ENCODE measurements around the gene PHKA1.
"Not testable (repeated sequence)": the region's sequence is repeated elsewhere in the genome, so short reads cannot be mapped to it uniquely, and the experiment has no call there.

PHKA1 gene

GRCh38 chrX:72713599-72714477, at the start of gene PHKA1:
TSS of gene PHKA1 (minus strand) at chrX:72714306. CDS start at chrX:72713880, 426 bp downstream.
- not testable (repeated sequence) for DNase-seq (ENCODE audit: low spot score)

GRCh38 chrX:72760454-72760853, 46.3 kb upstream of the PHKA1 start:
- not testable (repeated sequence) for DNase-seq (ENCODE audit: low spot score)

DNA sequence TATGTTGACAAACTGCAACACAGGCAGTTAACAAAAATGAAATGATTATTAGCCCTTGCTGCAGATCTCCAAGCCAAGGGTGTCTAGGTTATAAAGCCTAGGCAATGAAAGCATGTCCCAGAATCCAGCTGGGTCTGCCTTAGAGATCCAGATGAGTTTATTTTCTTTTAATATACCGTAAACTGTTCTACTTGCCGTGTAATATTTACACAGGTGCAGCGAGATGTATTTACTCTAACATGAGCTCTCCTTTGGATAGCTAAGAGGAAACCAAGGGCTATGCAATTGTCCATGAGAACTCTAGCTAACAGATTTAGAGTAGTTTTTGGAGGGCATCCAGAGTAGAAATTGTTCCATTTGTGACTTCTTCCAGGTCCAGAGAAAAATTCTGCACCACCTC, 34.4 kb upstream of the PHKA1 start:
- DNase-seq (ENCODE audit: low spot score): not testable (repeated sequence)

GRCh38 chrX:72745546-72745945, 31.4 kb upstream of the PHKA1 start:
- DNase-seq (ENCODE audit: low spot score): not testable (repeated sequence)

DNA sequence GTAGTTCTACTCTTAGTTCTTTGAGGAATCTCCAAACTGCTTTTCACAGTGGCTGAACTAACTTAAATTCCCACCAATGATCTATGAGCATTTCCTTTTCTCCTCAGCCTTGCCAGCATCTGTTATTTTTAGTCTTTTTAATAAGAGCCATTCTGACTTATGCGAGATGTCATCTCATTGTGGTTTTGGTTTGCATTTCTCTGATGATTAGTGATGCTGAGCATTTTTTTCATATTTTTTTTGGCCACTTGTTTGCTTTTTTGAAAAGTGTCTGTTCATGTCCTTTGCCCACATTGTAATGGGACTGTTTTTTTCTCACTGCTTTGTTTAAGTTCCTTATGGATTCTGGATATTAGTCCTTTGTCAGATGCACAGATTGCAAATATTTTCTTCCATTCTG, 21.5 kb upstream of the PHKA1 start:
- DNase-seq (ENCODE audit: low spot score): no peak

GRCh38 chrX:72733636-72734035, 19.5 kb upstream of the PHKA1 start:
- DNase-seq (ENCODE audit: low spot score): not testable (repeated sequence)

DNA sequence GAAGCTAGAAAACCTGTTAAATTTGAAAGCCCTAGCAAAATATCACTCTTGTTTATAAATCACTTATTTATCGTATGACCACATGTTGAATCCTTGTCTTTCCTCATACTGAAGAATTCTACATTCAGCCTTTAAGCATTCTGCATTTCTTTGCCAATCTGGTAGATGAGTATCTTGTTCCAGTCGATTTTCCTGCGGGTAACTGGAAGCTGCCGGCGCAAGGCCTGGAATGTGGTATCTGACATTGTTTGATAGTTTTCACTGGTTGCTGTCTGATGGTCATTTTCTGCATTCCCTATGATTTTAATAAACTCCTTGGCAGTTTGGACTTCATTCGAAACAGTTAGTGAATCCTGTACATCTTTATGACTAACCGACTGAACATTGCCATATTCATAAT, 13.7 kb upstream of the PHKA1 start:
- DNase-seq (ENCODE audit: low spot score): no peak

GRCh38 chrX:72716766-72717165, 2.7 kb upstream of the PHKA1 start:
- DNase-seq (ENCODE audit: low spot score): no peak

GRCh38 chrX:72715546-72715945, 1.4 kb upstream of the PHKA1 start:
- DNase-seq (ENCODE audit: low spot score): no peak

DNA sequence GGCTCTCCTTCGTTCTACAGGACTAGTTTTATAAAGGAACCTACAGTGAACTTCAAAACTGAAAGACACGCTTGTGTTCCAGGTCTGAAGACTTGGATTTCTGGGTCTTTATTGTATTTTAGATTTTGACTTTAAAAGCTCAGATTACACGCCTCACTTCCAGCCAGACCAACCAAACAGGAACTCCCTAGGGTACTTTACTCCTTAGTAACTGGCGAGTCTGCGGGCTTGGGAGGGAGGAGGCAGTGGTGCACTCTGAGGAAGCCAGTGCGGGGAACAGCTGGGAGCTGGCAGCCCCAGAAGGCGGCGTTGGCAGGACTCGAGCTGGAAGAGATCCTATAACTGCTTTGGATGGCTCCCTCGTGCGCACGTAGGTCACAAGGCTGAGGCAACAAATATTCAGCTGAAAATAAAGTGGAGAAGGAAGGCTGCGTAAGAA, 391 bp upstream of the PHKA1 start:
- no peak for DNase-seq (ENCODE audit: low spot score)

DNA sequence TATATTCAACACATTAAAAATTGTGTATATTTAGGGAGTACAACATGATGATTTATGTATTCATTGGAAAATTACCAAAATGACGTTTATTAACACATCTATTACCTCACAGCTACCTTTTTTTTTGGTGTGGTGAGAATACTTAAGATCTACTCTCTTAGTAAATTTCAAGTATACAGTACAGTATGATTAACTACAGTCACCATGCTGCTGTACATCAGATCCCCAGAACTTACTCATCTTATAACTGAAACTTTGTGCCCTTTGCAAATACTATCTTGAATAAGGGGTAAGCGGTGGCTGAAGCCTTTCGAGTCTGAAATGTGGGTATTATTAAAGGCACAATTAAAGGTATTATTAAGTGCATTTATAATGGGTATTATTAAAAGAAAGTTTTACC, 976 bp downstream of the PHKA1 start:
- DNase-seq (ENCODE audit: low spot score): no peak

DNA sequence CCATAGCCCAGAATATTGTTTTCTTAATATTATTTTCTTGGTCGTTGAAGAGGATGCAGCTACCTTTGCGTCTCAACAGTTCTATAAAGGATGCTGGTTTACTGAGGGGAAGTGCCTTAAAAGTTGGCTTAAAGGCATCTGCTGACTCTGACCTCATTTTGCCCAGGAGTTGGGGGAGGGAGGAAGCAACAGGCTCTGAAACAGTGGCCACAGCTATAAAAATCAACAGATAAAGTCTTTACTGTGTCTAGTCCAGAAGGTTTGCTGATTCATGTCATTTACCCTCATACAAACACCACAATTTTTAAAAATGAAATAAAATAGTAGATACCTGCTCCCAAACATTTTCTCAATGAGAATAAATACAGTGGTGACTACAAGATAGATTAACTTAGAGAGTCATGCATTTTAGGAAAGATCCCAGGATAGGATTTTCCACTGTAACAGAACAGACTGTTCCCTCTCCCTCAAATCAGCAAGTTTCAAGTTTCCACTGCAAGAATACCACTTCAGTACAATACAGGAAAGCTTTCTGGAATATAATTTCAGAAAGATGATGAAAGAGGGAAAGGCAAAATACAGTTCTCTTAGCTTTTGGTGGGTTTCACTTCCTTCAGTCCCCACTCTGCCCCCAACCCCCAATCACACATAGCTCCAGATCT, 1.9 kb downstream of the PHKA1 start:
- DNase-seq (ENCODE audit: low spot score): no peak

- DNase-seq (ENCODE audit: low spot score): no peak
These were observed 8.3 kb downstream of the PHKA1 start for GRCh38 chrX:72705814-72706213.

DNA sequence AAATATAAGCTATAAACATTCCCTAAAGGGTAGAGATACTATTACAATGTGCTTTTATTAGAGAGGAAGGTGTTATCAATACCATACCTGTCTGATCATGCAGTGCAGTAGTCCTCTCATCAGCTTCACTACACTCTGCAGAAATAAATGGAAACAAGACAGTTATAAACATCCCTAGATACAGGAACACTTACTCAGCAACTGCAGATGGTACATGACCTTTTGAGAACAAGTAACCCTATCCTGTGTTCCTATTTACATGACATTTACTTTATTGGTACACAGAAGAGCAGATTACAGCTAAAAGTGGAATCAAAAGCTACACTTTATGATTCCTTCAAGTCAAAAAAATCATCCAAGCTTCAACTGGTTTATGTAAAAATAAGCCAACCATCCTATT, 9.0 kb downstream of the PHKA1 start:
- no peak for DNase-seq (ENCODE audit: low spot score)

GRCh38 chrX:72694170-72694569, 19.9 kb downstream of the PHKA1 start:
- no peak for DNase-seq (ENCODE audit: low spot score)

- DNase-seq (ENCODE audit: low spot score): no peak
These were observed 20.6 kb downstream of the PHKA1 start for GRCh38 chrX:72693477-72693876.

GRCh38 chrX:72687396-72687795, 26.7 kb downstream of the PHKA1 start:
- no peak for DNase-seq (ENCODE audit: low spot score)

- no peak for DNase-seq (ENCODE audit: low spot score)
These were observed 28.2 kb downstream of the PHKA1 start for GRCh38 chrX:72685810-72686456.

GRCh38 chrX:72685018-72685417, 29.1 kb downstream of the PHKA1 start:
- no peak for DNase-seq (ENCODE audit: low spot score)

- no peak for DNase-seq (ENCODE audit: low spot score)
These were observed 30.5 kb downstream of the PHKA1 start for GRCh38 chrX:72683631-72684030.

DNA sequence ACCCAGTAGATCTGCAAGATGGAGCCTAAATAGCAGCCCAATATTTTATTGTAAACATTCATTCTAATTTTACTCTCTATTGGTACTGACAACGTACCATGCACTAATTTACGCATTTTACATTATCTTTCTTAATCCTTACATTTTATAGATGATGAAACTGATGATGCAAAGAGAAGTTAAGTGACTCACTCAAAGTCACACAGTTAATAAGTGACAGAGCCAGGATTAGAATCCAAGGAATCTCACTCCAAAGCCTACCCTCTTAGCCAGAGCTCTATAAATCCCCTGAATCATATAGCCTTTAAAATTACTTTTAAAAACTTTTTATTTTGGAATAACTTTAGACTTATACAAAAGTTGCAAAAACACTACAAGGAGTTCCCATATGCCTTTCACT, 37.6 kb downstream of the PHKA1 start:
- DNase-seq (ENCODE audit: low spot score): no peak

DNA sequence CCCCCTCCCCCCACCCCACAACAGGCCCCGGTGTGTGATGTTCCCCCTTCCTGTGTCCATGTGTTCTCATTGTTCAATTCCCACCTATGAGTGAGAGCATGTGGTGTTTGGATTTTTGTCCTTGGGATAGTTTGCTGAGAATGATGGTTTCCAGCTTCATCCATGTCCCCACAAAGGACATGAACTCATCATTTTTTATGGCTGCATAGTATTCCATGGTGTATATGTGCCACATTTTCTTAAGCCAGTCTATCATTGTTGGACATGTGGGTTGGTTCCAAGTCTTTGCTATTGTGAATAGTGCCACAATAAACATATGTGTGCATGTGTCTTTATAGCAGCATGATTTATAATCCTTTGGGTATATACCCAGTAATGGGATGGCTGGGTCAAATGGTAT, 40.2 kb downstream of the PHKA1 start:
- DNase-seq (ENCODE audit: low spot score): not testable (repeated sequence)

DNA sequence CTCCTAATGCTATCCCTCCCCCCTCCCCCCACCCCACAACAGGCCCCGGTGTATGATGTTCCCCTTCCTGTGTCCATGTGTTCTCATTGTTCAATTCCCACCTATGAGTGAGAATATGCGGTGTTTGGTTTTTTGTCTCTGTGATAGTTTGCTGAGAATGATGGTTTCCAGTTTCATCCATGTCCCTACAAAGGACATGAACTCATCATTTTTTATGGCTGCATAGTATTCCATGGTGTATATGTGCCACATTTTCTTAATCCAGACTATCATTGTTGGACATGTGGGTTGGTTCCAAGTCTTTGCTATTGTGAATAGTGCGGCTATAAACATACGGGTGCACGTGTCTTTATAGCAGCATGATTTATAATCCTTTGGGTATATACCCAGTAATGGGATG, 44.6 kb downstream of the PHKA1 start:
- DNase-seq (ENCODE audit: low spot score): not testable (repeated sequence)
